ENCODE results near the gene CCNY. TPM values are rescaled to one million over a fixed set of nuclear protein-coding genes. Genes with fewer than 3 reads are reported as not detected.

Gene CCNY
- polyA plus RNA-seq, 1 donor: 55.2 TPM

DNA sequence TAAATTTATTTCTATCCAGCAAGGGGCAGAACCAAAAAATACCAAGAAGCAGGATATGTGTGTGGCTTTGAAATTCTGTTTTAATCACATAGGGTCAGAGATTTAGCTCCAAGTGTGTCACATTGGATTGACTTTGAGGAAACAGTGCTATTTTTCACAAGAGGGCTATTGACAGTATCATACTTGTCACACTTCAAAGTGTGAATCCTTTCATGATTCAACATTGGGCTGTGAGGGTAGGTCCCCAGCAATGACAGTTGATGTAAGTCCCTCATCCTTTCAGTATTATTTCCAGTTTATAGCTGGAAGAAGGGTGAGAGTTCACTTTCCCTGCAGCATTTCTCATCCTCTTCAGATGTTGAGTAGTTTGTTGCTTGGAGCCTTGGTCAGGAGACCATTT lies 7.4 kb downstream of the CCNY start:
- Histone ChIP-seq H3K27ac (ENCODE audit: low read length) (no peak overlapping the region), H3K27me3 (ENCODE audit: control insufficient read depth, insufficient read depth, low read length) (no peaks in the 10 kb centered on the region), H3K4me1 (ENCODE audit: control insufficient read depth, insufficient read depth, low read length) (peaks cover 7% of the 10 kb centered on the region), H3K36me3 (ENCODE audit: control insufficient read depth, insufficient read depth, low read length) (no peaks in the 10 kb centered on the region), H3K9me3 (ENCODE audit: control insufficient read depth, low read depth, low read length) (no peaks in the 10 kb centered on the region), H3K4me3 (ENCODE audit: low read length) (no peak overlapping the region)
- no peak for DNase-seq

DNA sequence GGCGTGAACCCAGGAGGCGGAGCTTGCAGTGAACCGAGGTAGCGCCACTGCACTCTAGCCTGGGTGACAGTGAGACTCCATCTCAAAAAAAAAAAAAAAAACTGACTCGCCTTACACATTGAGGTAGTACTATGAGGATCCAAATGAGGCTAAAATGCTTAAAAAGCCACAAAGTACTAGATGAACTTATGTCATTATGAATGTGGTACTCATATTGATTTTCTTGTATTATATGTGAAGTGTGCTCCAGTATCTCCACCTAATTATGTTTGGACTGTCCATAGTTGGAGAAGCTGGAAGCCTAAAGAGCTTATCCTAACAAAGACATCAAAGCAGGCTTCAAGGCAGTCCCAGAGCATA lies 9.1 kb downstream of the CCNY start:
- H3K36me3 ChIP-seq (ENCODE audit: control insufficient read depth, insufficient read depth, low read length): no peaks in the 10 kb centered on the region
- no peak overlapping the region for H3K27ac ChIP-seq (ENCODE audit: low read length)
- no CpG with 5 or more reads among the region's 5 CpGs for WGBS (ENCODE audit: insufficient coverage, low lambda C conversion rate)
- no peak for DNase-seq
- H3K27me3 ChIP-seq (ENCODE audit: control insufficient read depth, insufficient read depth, low read length): no peaks in the 10 kb centered on the region
- H3K4me1 ChIP-seq (ENCODE audit: control insufficient read depth, insufficient read depth, low read length): peaks cover 7% of the 10 kb centered on the region
- H3K9me3 ChIP-seq (ENCODE audit: control insufficient read depth, low read depth, low read length): no peaks in the 10 kb centered on the region
- H3K4me3 ChIP-seq (ENCODE audit: low read length): no peak overlapping the region

DNA sequence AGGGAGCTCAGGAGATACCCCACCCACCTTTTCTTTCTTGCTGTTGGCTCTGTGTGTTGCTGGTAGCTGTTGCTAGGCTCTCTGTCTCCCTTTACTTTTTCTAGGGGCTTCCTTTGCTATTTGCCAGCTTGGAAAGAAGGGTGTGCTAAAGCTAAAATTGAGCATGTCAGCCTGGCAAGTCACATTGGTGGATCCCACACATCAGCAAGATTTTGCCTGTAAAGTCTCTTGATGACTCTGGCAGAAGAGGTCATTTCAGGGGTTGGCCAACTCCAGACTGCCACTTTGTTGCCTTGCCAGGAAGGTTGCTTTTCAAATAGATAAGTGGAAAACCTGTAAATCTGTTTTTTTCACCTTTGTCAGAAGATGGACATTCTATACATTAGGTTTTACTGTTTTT lies 9.9 kb downstream of the CCNY start:
- Histone ChIP-seq H3K4me3 (ENCODE audit: low read length) (no peak overlapping the region), H3K4me1 (ENCODE audit: control insufficient read depth, insufficient read depth, low read length) (peaks cover 7% of the 10 kb centered on the region), H3K27ac (ENCODE audit: low read length) (no peak overlapping the region), H3K27me3 (ENCODE audit: control insufficient read depth, insufficient read depth, low read length) (no peaks in the 10 kb centered on the region), H3K9me3 (ENCODE audit: control insufficient read depth, low read depth, low read length) (no peaks in the 10 kb centered on the region), H3K36me3 (ENCODE audit: control insufficient read depth, insufficient read depth, low read length) (no peaks in the 10 kb centered on the region)
- DNase-seq: no peak

DNA sequence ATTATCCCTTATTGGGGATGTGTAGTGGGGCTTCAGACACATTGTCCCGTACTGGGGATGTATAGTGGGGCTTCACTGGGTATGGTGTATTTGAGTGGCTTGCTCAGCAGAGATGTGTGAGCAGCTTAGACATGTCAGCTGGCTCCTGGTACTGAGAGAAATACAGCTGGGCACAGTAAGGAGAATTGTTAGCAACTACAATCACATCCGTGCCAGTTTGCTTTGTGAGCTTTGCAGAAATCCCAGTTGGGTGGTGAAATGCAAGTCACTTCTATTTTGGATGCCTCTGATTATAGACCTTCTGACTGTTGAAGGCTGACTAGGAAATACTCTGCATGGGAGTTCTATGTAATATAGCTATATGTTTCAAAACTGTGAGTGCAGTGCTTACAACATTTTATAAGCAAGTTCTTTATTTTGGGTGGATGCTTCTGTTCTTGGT lies 10.8 kb downstream of the CCNY start:
- no peaks in the 10 kb centered on the region for H3K9me3 ChIP-seq (ENCODE audit: control insufficient read depth, low read depth, low read length)
- H3K36me3 ChIP-seq (ENCODE audit: control insufficient read depth, insufficient read depth, low read length): no peaks in the 10 kb centered on the region
- no peak for DNase-seq
- no peak overlapping the region for H3K27ac ChIP-seq (ENCODE audit: low read length)
- H3K4me1 ChIP-seq (ENCODE audit: control insufficient read depth, insufficient read depth, low read length): peaks cover 1% of the 10 kb centered on the region
- no peak overlapping the region for H3K4me3 ChIP-seq (ENCODE audit: low read length)
- no peaks in the 10 kb centered on the region for H3K27me3 ChIP-seq (ENCODE audit: control insufficient read depth, insufficient read depth, low read length)
- WGBS (ENCODE audit: insufficient coverage, low lambda C conversion rate): no CpG with 5 or more reads among the region's 2 CpGs

DNA sequence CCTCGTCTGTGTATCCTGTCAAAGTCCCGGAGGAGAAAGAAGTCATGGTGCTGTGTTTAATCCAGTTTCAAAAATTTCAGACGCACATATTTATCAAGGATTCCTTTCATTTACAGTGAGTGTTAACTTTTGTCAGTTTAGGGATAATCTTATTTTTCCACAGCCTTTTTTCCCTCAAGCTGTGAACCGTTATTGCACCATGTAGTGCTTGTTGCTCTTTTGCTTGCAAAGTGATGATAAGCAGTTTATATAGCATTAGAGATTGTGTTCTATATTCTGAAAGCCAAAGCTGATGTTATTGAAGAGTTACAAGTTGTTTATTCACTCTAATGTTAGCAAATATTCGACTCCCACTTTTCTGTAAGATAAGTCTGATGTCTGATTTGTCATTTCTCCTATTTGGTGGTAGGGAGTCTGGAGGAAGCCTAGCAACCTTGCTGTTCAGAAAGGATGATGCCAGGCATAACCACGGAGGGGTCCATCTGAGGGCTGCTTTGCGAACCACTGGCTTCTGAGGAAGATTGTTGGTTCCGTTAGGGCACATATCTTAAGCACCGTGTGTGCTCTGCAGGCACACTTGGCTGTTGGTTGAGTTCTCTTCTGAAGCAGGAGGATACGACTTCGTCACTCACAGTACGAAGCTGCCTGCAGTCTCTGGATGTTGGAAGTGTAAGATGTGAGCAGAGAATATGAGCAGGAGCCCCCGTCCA lies 11.7 kb downstream of the CCNY start:
- H3K4me1 ChIP-seq (ENCODE audit: control insufficient read depth, insufficient read depth, low read length): no peaks in the 10 kb centered on the region
- no peaks in the 10 kb centered on the region for H3K27me3 ChIP-seq (ENCODE audit: control insufficient read depth, insufficient read depth, low read length)
- no peak overlapping the region for H3K4me3 ChIP-seq (ENCODE audit: low read length)
- no peak overlapping the region for H3K27ac ChIP-seq (ENCODE audit: low read length)
- H3K36me3 ChIP-seq (ENCODE audit: control insufficient read depth, insufficient read depth, low read length): no peaks in the 10 kb centered on the region
- H3K9me3 ChIP-seq (ENCODE audit: control insufficient read depth, low read depth, low read length): no peaks in the 10 kb centered on the region
- WGBS (ENCODE audit: insufficient coverage, low lambda C conversion rate): 20% methylated on average over 1 of the region's 13 CpGs
- no peak for DNase-seq

DNA sequence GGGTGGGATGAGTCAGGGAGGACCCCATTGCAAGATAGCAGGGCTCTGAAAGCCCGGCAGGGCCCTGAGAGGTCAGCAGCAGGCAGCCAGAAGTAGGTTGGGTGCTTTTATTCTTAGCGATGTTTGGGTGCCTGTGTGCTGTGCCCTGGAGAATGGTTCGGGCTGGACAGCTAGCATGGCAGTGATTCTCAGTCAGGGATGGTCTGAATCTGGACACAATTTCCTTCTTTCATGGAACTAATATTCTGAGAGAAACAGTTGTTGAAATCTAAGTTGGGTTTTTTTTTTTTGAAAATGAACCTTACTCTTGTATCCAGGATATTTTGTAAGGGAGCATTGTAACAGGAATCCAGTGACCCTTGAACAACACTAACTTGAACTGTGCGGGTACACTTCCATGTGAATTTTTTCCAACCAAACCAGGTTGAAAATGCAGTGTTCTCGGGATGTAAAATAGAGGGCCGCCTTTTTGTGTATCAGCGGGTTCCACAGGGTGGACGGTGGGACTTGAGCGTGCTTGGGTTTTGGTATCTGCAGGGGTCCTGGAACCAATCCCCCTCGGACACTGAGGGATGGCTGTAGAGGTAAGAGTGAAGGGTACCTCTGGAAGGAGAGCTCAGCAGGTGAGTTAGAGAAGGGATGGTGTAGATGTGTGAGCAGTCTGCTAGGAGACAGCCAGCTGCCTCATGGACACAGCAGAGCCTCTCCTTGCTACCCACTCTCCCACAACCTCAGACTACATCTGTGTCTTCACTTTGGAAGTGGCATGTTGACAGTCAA lies 12.5 kb downstream of the CCNY start:
- Histone ChIP-seq H3K27ac (ENCODE audit: low read length) (no peak overlapping the region), H3K27me3 (ENCODE audit: control insufficient read depth, insufficient read depth, low read length) (no peaks in the 10 kb centered on the region), H3K9me3 (ENCODE audit: control insufficient read depth, low read depth, low read length) (no peaks in the 10 kb centered on the region), H3K36me3 (ENCODE audit: control insufficient read depth, insufficient read depth, low read length) (no peaks in the 10 kb centered on the region), H3K4me1 (ENCODE audit: control insufficient read depth, insufficient read depth, low read length) (no peaks in the 10 kb centered on the region), H3K4me3 (ENCODE audit: low read length) (no peak overlapping the region)
- DNase-seq: no peak
- WGBS (ENCODE audit: insufficient coverage, low lambda C conversion rate): no CpG with 5 or more reads among the region's 10 CpGs

DNA sequence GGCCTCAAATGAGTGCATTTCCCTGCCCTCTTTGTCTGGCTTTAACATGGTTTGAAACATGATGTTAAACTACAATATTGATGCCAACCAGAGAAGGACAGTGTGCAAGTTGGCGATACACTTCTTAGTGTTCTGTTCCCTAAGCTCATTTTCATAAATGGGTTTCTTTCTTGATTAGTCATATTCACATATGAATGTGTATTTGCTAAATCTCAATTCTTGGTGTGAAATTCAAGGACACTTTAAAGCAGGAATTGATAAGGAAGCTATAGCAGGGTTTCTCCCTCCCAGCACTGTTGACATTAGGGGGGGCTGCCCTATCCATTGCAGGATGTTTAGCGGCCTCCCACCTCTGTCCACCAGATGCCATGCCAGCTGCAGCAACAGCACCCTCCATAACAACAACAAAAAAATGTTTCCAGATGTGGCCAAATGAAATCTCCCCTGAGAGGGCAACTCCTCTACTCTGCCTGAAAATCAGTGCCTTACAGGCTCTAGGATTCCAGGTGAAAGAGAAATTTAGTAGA lies 13.1 kb downstream of the CCNY start:
- Histone ChIP-seq H3K9me3 (ENCODE audit: control insufficient read depth, low read depth, low read length) (no peaks in the 10 kb centered on the region), H3K4me1 (ENCODE audit: control insufficient read depth, insufficient read depth, low read length) (no peaks in the 10 kb centered on the region), H3K27me3 (ENCODE audit: control insufficient read depth, insufficient read depth, low read length) (no peaks in the 10 kb centered on the region), H3K27ac (ENCODE audit: low read length) (no peak overlapping the region), H3K4me3 (ENCODE audit: low read length) (no peak overlapping the region), H3K36me3 (ENCODE audit: control insufficient read depth, insufficient read depth, low read length) (no peaks in the 10 kb centered on the region)
- DNase-seq: no peak
- WGBS (ENCODE audit: insufficient coverage, low lambda C conversion rate): no CpG with 5 or more reads among the region's 2 CpGs

DNA sequence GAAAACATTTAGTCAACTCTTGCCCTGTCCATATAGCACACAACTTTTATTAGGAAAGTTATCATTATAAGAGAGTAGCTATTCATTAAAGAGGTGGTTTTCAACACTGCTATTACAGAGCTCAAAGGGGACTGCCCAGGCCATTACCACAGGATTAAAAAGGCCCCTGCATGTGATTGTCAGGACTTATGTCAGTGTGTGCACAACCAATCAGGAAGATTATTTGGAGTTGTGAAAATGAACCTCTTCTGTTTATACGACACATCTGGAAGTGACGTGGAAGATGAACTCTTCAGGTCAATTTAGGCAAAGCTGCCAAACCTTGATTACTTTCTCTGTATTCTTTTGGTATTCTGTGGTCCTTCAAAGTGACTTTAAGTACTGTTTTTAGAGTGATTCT lies 14.7 kb downstream of the CCNY start:
- no peak overlapping the region for H3K27ac ChIP-seq (ENCODE audit: low read length)
- no peak for DNase-seq
- H3K4me3 ChIP-seq (ENCODE audit: low read length): no peak overlapping the region
- no peaks in the 10 kb centered on the region for H3K9me3 ChIP-seq (ENCODE audit: control insufficient read depth, low read depth, low read length)
- H3K4me1 ChIP-seq (ENCODE audit: control insufficient read depth, insufficient read depth, low read length): no peaks in the 10 kb centered on the region
- no CpG with 5 or more reads among the region's 2 CpGs for WGBS (ENCODE audit: insufficient coverage, low lambda C conversion rate)
- H3K36me3 ChIP-seq (ENCODE audit: control insufficient read depth, insufficient read depth, low read length): no peaks in the 10 kb centered on the region
- H3K27me3 ChIP-seq (ENCODE audit: control insufficient read depth, insufficient read depth, low read length): no peaks in the 10 kb centered on the region

DNA sequence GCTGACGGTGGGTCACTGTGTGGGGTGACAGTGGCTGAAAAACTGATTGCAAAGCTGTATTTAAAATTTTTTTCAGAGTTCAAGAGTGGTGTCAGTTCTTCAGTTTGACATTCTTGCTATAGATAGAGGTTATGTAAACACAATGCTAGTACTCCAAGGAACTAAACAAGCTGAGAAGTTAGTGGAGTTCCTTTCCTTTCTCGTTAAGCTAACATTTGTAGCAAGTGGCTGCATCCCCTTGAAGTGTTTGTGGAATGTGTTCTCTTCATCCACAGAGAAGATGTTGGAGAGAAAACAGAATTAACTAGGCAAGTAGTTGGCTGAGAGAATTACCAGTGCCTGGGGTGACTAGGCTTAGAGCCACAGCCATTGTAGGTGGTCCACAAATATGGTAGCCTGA lies 15.8 kb downstream of the CCNY start:
- H3K4me1 ChIP-seq (ENCODE audit: control insufficient read depth, insufficient read depth, low read length): no peaks in the 10 kb centered on the region
- no peaks in the 10 kb centered on the region for H3K36me3 ChIP-seq (ENCODE audit: control insufficient read depth, insufficient read depth, low read length)
- no peak overlapping the region for H3K27ac ChIP-seq (ENCODE audit: low read length)
- no peaks in the 10 kb centered on the region for H3K9me3 ChIP-seq (ENCODE audit: control insufficient read depth, low read depth, low read length)
- no CpG with 5 or more reads among the region's 2 CpGs for WGBS (ENCODE audit: insufficient coverage, low lambda C conversion rate)
- no peak for DNase-seq
- no peaks in the 10 kb centered on the region for H3K27me3 ChIP-seq (ENCODE audit: control insufficient read depth, insufficient read depth, low read length)
- H3K4me3 ChIP-seq (ENCODE audit: low read length): no peak overlapping the region

DNA sequence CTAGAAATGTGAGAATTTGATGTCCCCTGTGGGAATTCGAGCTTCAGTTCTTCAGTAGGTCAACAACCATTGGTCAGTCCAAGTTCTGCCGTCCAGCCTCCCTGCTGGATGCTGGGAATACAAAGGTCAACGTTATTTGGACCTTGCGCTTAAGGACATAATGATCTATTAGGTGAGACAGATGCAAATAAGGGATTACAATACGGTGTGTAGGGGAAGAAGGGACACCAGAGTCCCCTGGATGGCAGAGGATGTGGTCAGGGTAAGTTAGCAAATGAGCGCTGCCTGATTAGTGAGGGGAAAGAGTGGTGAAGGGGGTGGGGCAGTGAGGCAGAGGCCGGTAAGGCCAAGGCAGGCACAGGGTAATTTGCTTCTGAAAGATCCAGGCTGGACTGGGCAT lies 16.2 kb downstream of the CCNY start:
- no peaks in the 10 kb centered on the region for H3K9me3 ChIP-seq (ENCODE audit: control insufficient read depth, low read depth, low read length)
- no peaks in the 10 kb centered on the region for H3K27me3 ChIP-seq (ENCODE audit: control insufficient read depth, insufficient read depth, low read length)
- no peak overlapping the region for H3K27ac ChIP-seq (ENCODE audit: low read length)
- no peaks in the 10 kb centered on the region for H3K36me3 ChIP-seq (ENCODE audit: control insufficient read depth, insufficient read depth, low read length)
- no peaks in the 10 kb centered on the region for H3K4me1 ChIP-seq (ENCODE audit: control insufficient read depth, insufficient read depth, low read length)
- 100% methylated on average over 1 of the region's 7 CpGs for WGBS (ENCODE audit: insufficient coverage, low lambda C conversion rate)
- DNase-seq: no peak
- H3K4me3 ChIP-seq (ENCODE audit: low read length): no peak overlapping the region

DNA sequence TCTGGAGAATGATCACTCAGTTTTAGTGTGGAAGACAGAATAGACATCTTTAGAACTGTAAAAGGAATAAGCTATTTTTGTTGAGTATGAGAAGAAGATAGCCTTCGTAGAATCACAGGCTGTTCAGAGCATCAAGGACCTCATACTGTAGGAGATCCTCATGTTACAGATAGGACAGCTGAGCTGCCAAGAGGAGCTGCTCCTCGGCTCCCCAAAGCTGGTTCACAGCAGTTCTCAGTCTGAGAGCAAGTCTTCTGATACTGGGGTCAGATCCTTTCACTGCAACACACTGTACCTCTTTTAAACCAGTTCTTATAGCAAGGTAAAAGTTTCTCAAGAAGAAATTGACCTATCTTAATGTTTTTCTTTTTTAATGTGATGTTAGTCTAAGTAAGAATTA lies 17.1 kb downstream of the CCNY start:
- no peaks in the 10 kb centered on the region for H3K27me3 ChIP-seq (ENCODE audit: control insufficient read depth, insufficient read depth, low read length)
- no peaks in the 10 kb centered on the region for H3K9me3 ChIP-seq (ENCODE audit: control insufficient read depth, low read depth, low read length)
- no CpG with 5 or more reads among the region's 2 CpGs for WGBS (ENCODE audit: insufficient coverage, low lambda C conversion rate)
- DNase-seq: no peak
- no peak overlapping the region for H3K27ac ChIP-seq (ENCODE audit: low read length)
- H3K36me3 ChIP-seq (ENCODE audit: control insufficient read depth, insufficient read depth, low read length): no peaks in the 10 kb centered on the region
- H3K4me1 ChIP-seq (ENCODE audit: control insufficient read depth, insufficient read depth, low read length): no peaks in the 10 kb centered on the region
- H3K4me3 ChIP-seq (ENCODE audit: low read length): no peak overlapping the region
